Breast epithelium (tissue), 3 donors: Measurements from ENCODE around the gene SDK1.

Source experiments
- POLR2A ChIP-seq: fragments of 450-650 bp; IDR thresholded peaks from one replicate; pipeline ENCODE4 v1.6.1; 2016; ENCODE audit warnings: antibody characterized with exemption, mild to moderate bottlenecking, moderate library complexity
- TF ChIP-seq, protein P1 (sequence below), 3 donors: fragments of 450-650 bp; IDR thresholded peaks; one replicate each; pipeline ENCODE4 v1.5.1; 2016 to 2017; ENCODE audit warnings: antibody characterized with exemption in 3 of 3, mild to moderate bottlenecking in 3 of 3, moderate library complexity in 3 of 3

DNA sequence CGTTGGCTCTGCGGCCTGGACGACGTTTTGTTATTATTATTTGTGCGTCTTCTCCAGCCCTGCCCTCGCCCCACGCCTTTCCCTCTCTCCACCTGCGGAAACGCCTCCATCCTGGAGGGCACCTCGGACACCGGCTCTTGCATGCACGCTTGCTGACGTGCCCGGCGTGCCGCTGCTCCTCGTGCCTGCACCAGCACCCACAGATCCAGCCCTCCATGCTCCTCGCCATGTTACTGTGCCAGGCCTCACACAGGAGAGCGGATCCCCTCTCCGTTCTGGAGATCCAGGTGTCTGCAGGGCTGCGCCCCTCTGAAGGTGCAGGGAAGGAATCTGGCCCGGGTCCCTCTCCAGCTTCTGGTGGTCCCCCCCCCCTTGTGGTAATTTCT is 1007.1 kb downstream of the SDK1 start:
- no peak for TF ChIP-seq POLR2A
- TF ChIP-seq, protein P1, sequence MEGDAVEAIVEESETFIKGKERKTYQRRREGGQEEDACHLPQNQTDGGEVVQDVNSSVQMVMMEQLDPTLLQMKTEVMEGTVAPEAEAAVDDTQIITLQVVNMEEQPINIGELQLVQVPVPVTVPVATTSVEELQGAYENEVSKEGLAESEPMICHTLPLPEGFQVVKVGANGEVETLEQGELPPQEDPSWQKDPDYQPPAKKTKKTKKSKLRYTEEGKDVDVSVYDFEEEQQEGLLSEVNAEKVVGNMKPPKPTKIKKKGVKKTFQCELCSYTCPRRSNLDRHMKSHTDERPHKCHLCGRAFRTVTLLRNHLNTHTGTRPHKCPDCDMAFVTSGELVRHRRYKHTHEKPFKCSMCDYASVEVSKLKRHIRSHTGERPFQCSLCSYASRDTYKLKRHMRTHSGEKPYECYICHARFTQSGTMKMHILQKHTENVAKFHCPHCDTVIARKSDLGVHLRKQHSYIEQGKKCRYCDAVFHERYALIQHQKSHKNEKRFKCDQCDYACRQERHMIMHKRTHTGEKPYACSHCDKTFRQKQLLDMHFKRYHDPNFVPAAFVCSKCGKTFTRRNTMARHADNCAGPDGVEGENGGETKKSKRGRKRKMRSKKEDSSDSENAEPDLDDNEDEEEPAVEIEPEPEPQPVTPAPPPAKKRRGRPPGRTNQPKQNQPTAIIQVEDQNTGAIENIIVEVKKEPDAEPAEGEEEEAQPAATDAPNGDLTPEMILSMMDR (IDR thresholded peaks at IDR 0.05) = no peak
